ENCODE results near the gene RIIAD1. TPM values are rescaled to one million over a fixed set of nuclear protein-coding genes. Genes with fewer than 3 reads are reported as not detected.
"Not testable (repeated sequence)": the region's sequence is repeated elsewhere in the genome, so short reads cannot be mapped to it uniquely, and the experiment has no call there.

The RIIAD1 gene
- total RNA-seq, 1 experiment from 2014 or later, result 0.12 TPM

DNA sequence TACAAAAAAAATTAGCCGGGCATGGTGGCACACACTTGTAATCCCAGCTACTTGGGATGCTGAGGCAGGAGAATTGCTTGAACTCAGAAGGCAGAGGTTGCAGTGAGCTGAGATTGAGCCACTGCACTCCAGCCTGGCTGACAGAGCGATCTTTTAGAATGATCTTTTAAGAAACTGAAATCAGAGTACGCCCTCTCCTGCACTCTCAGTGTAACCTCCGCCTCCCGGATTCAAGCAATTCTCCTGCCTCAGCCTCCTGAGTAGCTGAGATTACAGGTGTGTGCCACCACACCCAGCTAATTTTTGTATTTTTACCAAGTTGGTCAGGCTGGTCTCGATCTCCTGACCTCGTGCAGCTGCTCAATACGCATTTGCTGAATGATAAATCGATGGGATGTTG, 12.7 kb downstream of the RIIAD1 start:
- CTCF ChIA-PET, result interaction anchor here (0.6 to 1.4 kb wide), 5 partner anchors 21 to 433 kb away, joined by 3 to 6 read pairs (median 4); partner anchors contain the start of gene POGZ
- not testable (repeated sequence) for H3K79me2 ChIP-seq (ENCODE audit: insufficient read depth, low read length); H3K4me1 ChIP-seq (ENCODE audit: control insufficient read depth in 1 of 2, insufficient read depth in 2 of 2, low read length in 2 of 2); H3K36me3 ChIP-seq (ENCODE audit: control insufficient read depth in 1 of 2, insufficient read depth in 2 of 2, low read length in 2 of 2); BruUV-seq (replicated peaks); ATAC-seq; H3K27me3 ChIP-seq (ENCODE audit: insufficient read depth, low read length); H3K27ac ChIP-seq (ENCODE audit: low read depth, low read length); H3K9me3 ChIP-seq (ENCODE audit: control insufficient read depth in 1 of 2, insufficient read depth in 1 of 2, low read depth in 1 of 2, low read length in 2 of 2); H3K4me3 ChIP-seq (replicated peaks in 1 of 2; ENCODE audit: low read depth in 1 of 2, low read length in 2 of 2); H2AFZ ChIP-seq (ENCODE audit: low read depth, low read length, poor library complexity, severe bottlenecking); H4K20me1 ChIP-seq (ENCODE audit: insufficient read depth); H3K4me2 ChIP-seq (ENCODE audit: low read length); DNase-seq (ENCODE audit: low read depth, low spot score); H3K9ac ChIP-seq (ENCODE audit: low read length); H3K9me2 ChIP-seq (ENCODE audit: insufficient read depth)
- peak; percentile 30; the same call in 1 of the 2 replicates for TF ChIP-seq RAD21 (IDR thresholded peaks at IDR 0.05; ENCODE audit: low read depth)
- TF ChIP-seq, protein P1, sequence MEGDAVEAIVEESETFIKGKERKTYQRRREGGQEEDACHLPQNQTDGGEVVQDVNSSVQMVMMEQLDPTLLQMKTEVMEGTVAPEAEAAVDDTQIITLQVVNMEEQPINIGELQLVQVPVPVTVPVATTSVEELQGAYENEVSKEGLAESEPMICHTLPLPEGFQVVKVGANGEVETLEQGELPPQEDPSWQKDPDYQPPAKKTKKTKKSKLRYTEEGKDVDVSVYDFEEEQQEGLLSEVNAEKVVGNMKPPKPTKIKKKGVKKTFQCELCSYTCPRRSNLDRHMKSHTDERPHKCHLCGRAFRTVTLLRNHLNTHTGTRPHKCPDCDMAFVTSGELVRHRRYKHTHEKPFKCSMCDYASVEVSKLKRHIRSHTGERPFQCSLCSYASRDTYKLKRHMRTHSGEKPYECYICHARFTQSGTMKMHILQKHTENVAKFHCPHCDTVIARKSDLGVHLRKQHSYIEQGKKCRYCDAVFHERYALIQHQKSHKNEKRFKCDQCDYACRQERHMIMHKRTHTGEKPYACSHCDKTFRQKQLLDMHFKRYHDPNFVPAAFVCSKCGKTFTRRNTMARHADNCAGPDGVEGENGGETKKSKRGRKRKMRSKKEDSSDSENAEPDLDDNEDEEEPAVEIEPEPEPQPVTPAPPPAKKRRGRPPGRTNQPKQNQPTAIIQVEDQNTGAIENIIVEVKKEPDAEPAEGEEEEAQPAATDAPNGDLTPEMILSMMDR (IDR thresholded peaks at IDR 0.05 in 2 of 3, conservative IDR thresholded peaks at IDR 0.05 in 1 of 3; ENCODE audit: borderline replicate concordance in 1 of 3, insufficient read depth in 1 of 3, low read depth in 2 of 3, low read length in 2 of 3), result 0 out of 6 replicates have a peak, but pooled peaks of 1 of the 3 experiments have one; percentile 5
- POLR2A ChIA-PET, result interaction anchor here (2.5 kb wide), 1 partner anchor 194 kb away, joined by 10 read pairs; the partner anchor contains the start of gene TUFT1
- RAD21 ChIA-PET (ENCODE audit: low non-redundant PET in 1 of 2, low total read pairs in 2 of 2, uncharacterized antibody in 2 of 2, unreplicated experiment in 2 of 2), result interaction anchor here (0.6 to 1.4 kb wide), 3 partner anchors 33 to 103 kb away, joined by 4 to 6 read pairs (median 5); no protein-coding TSS in a partner anchor
- intact Hi-C loops (cut with micrococcal nuclease), result loop anchor here (2.0 kb wide), 1 partner anchor 139 kb away; no protein-coding TSS in a partner anchor

GRCh38 chr1:151737026-151737425, 15.7 kb downstream of the RIIAD1 start:
- no peaks in the 10 kb centered on the region for H3K9me2 ChIP-seq (ENCODE audit: insufficient read depth)
- no peak overlapping the region for H3K27ac ChIP-seq (ENCODE audit: low read depth, low read length)
- no peaks in the 10 kb centered on the region for H3K36me3 ChIP-seq (ENCODE audit: control insufficient read depth in 1 of 2, insufficient read depth in 2 of 2, low read length in 2 of 2)
- no peak overlapping the region for H2AFZ ChIP-seq (ENCODE audit: low read depth, low read length, poor library complexity, severe bottlenecking)
- intact Hi-C loops (cut with micrococcal nuclease), result no loop called here
- no peak overlapping the region for H3K9ac ChIP-seq (ENCODE audit: low read length)
- CTCF ChIA-PET, result interaction anchor here (1.0 kb wide), 1 partner anchor 436 kb away, joined by 3 read pairs; no protein-coding TSS in a partner anchor
- peaks cover 0 to 7% of the 10 kb centered on the region in 2 experiments; a peak in 1 of 4 replicates for H3K9me3 ChIP-seq (ENCODE audit: control insufficient read depth in 1 of 2, insufficient read depth in 1 of 2, low read depth in 1 of 2, low read length in 2 of 2)
- TF ChIP-seq SRF (IDR thresholded peaks at IDR 0.05; ENCODE audit: low read depth) (no peak), TCF7L2 (IDR thresholded peaks at IDR 0.05; ENCODE audit: borderline replicate concordance, extremely low read depth, insufficient read depth, insufficient read length) (no peak), ELF1 (IDR thresholded peaks at IDR 0.05; ENCODE audit: borderline replicate concordance, low read depth) (no peak), EZH2 (IDR thresholded peaks at IDR 0.05) (no peak), FOSL1 (IDR thresholded peaks at IDR 0.05; ENCODE audit: low read depth) (no peak), POLR2A (IDR thresholded peaks at IDR 0.05; ENCODE audit: borderline replicate concordance, extremely low read depth, insufficient read depth, insufficient read length) (no peak), CEBPB (IDR thresholded peaks at IDR 0.05; ENCODE audit: low read depth) (no peak), EZH2phosphoT487 (IDR thresholded peaks at IDR 0.05; ENCODE audit: borderline replicate concordance) (no peak), YY1 (IDR thresholded peaks at IDR 0.05; ENCODE audit: extremely low read depth, insufficient replicate concordance, low read depth, low read length) (no peak)
- TF ChIP-seq, protein P2, sequence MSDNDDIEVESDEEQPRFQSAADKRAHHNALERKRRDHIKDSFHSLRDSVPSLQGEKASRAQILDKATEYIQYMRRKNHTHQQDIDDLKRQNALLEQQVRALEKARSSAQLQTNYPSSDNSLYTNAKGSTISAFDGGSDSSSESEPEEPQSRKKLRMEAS (IDR thresholded peaks at IDR 0.05), result no peak
- H3K4me1 ChIP-seq (ENCODE audit: control insufficient read depth in 1 of 2, insufficient read depth in 2 of 2, low read length in 2 of 2), result peaks cover 6 to 10% of the 10 kb centered on the region in 2 experiments; a peak in 2 of 4 replicates
- RAD21 ChIA-PET (ENCODE audit: low non-redundant PET in 1 of 2, low total read pairs in 2 of 2, uncharacterized antibody in 2 of 2, unreplicated experiment in 2 of 2), result no interaction called here
- no peak overlapping the region for H3K4me2 ChIP-seq (ENCODE audit: low read length)
- ATAC-seq (no peak), DNase-seq (ENCODE audit: low read depth, low spot score) (no peak)
- POLR2A ChIA-PET, result no interaction called here
- no peaks in the 10 kb centered on the region for H3K79me2 ChIP-seq (ENCODE audit: insufficient read depth, low read length)
- no peaks in the 10 kb centered on the region for H3K27me3 ChIP-seq (ENCODE audit: insufficient read depth, low read length)
- BruUV-seq (replicated peaks), result no TSS peak
- no peak overlapping the region for H3K4me3 ChIP-seq (replicated peaks in 1 of 2; ENCODE audit: low read depth in 1 of 2, low read length in 2 of 2)
- no peaks in the 10 kb centered on the region for H4K20me1 ChIP-seq (ENCODE audit: insufficient read depth)
